GM18520 (cell line): ENCODE data around the gene STUB1.

Experiments used
- ATAC-seq: cut with Tn5 transposase; IDR thresholded peaks from one replicate; pipeline ENCODE4 v1.9.1; 2021; ENCODE audit not compliant: unreplicated experiment

Gene STUB1

GRCh38 chr16:662597-662996, 17.6 kb upstream of the STUB1 start:
- no peak for ATAC-seq

GRCh38 chr16:666572-666971, 13.6 kb upstream of the STUB1 start:
- no peak for ATAC-seq

DNA sequence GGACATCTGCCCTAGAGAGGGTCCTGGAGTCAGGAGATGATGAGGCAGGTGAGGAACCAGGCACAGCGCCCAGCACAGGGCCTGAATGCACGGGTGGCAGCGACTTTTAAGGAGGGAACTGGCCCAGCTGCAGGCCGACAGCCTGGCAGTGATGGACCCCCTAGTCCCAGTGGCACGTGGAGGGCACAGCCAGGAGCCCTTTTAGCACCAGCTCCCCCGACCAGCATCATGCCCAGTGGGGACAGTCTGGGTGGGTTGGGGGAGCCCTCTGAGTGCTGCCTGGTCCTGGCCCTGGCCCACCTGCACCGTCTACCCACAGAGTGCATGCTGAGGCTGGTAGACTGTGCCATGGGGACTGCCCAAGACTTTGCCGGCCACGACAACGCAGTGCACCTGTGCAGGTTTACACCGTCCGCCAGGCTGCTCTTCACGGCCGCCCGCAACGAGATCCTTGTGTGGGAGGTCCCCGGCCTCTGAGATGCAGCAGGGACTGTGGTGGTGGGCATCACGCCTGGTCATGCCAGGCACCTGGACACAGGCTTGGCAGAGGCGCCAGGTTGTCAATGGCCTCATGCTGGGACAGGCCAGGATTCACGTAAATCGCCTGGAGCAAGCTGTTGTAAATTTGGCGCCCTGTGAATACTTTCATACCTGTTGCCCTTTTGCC, 13.0 kb upstream of the STUB1 start:
- ATAC-seq, result no peak

GRCh38 chr16:667780-668518, 12.3 kb upstream of the STUB1 start, which contains the start of gene RHOT2:
Gene RHOT2, plus strand, starts transcription at chr16:668132. Its CDS starts 68 bp downstream, at chr16:668200.
- ATAC-seq, result peak; percentile 70

GRCh38 chr16:668519-669171, 11.6 kb upstream of the STUB1 start:
- no peak for ATAC-seq

DNA sequence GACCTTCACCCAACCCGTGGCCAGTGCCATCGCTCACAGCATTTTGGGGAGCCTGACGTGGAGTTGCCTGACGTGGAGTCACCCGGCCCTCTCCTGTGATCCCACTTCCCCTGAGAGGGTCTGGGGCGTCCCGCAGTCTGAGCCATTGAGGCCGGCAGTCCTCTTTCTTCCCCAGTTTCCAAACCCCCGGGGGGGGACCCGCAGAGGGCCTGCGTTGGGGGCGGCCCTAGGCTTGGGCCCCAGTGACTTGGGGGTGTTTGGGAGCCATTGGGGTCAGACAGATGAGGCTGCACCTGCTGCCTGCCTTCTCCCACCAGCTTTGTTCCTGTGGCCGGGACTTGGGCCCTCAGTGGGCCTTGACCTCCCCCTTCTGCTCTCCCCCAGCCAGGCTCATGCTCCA, 10.5 kb upstream of the STUB1 start:
- ATAC-seq, result no peak

DNA sequence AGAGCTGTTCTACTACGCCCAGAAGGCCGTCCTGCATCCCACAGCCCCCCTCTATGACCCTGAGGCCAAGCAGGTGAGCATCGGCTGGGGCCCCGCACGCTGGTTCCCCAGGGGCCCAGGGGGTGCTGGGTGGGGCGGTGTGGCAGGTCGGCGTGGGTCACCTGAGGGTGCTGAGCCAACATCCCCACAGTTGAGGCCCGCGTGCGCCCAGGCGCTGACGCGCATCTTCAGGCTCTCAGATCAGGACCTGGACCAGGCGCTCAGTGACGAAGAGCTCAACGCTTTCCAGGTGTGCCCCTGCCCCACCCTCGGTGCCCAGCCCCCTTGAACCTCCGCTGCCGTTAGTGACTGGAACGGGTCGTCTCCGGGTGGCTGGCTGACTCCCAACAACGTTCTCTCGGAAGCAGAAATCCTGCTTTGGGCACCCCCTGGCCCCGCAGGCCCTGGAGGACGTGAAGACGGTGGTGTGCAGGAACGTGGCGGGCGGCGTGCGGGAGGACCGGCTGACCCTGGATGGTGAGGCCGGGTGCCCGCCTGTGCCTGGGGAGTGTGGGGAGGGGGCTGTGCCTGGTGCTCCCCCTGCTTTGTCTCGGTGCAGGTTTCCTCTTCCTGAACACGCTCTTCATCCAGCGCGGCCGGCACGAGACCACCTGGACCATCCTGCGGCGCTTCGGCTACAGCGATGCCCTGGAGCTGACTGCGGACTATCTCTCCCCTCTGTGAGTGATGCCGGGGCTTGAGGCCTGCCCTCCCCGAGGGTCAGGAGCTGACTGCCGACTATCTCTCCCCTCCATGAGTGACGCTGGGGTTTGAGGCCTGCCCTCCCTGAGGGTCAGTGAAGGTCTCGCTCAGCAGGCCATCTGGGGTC, 9.5 kb upstream of the STUB1 start:
- no peak for ATAC-seq

DNA sequence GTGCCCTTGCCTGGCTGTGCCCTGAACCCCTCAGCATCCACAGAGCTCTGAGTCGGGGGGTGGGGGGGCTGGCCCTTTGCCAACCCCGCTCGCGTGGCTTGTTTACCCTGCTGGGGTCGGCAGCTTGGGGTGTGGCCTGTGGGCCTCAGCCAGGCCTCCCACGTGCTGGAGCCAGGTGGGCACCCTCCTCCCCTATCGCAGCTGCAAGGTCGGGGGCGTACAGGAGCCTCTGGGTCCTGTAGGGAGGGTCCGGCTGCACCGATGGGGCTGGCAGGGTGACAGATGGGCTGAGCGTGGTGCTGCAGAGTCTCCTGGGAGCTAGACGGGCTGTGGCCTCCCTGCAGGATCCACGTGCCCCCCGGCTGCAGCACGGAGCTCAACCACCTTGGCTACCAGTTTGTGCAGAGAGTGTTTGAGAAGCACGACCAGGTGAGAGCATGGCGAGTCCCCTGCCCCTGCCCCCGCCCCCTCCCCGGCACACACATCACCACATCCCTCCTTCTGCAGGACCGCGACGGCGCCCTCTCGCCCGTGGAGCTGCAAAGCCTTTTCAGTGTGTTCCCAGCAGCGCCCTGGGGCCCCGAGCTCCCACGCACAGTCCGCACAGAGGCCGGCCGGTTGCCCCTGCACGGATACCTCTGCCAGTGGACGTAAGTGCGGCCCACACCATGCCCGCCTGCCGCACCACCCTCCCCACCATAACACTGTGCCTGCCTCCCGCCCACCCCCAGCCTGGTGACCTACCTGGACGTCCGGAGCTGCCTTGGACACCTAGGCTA, 8.7 kb upstream of the STUB1 start:
- no peak for ATAC-seq

GRCh38 chr16:672371-672770, 7.8 kb upstream of the STUB1 start:
- ATAC-seq, result no peak

GRCh38 chr16:672851-673250, 7.4 kb upstream of the STUB1 start:
- no peak for ATAC-seq

GRCh38 chr16:673399-673991, 6.7 kb upstream of the STUB1 start:
- ATAC-seq, result no peak

DNA sequence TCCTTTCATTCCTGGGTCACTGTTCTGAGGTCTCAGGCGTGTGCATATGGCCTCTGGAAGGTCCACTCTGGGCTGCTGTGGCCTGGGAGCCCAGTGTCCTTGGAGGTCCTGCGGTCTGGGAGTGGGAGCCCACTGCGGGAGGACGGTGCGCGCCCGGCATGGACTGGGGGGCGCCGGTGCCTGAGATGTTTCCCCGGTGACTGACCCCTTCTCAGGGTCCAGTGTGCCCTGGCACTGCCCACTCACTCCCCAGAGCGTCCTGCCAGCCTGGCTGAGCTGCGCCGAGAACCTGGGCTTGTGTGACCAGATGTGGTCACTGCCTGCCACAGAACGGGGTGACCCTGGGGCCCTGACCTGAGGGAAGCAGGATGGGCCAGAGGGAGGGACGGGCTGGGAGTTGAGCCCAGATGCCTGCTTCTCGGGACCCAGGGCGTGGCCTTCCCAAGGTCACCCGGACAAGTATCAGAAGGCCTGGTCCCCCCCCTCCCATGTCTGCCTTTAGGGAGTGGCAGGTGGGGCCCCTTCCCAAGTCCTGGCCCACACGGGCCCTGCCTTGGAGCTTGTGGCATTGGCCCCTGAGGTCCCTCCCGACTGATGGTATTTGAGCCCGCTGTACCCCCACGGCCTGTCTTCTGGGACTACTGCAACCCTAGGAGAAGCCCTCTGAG, 5.9 kb upstream of the STUB1 start:
- ATAC-seq, result no peak

GRCh38 chr16:674968-675883, 5.0 kb upstream of the STUB1 start, which contains the start of gene RHBDL1:
Gene RHBDL1, plus strand, starts transcription at chr16:675671. Its CDS starts 120 bp downstream, at chr16:675791.
- ATAC-seq, result no peak

- no peak for ATAC-seq
These were observed 4.2 kb upstream of the STUB1 start for GRCh38 chr16:675884-676564.

DNA sequence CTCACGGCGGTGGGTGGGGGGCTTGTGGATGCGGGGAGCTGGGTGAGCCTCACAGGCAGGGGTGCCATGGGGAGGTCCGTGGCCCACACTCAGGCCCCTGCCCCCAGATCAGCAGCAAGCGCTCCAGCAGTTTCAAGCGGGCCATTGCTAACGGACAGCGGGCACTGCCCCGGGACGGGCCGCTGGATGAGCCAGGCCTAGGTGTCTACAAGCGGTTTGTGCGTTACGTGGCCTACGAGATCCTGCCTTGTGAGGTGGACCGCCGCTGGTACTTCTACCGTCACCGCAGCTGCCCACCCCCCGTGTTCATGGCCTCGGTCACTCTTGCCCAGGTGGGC, 3.7 kb upstream of the STUB1 start:
- ATAC-seq, result no peak

DNA sequence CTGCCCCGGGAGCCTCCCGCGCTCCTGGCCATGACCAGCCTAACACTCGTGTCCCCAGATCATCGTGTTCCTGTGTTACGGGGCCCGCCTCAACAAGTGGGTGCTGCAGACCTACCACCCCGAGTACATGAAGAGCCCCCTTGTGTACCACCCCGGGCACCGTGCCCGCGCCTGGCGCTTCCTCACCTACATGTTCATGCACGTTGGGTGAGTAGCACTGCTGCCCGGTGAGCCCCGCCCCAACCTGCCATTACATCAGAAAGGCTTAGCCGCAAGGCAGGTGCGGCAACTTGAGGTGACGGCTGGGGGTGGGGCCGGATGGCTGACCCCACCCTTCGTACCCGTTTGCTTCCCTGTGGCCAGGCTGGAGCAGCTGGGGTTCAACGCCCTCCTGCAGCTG, 3.3 kb upstream of the STUB1 start:
- no peak for ATAC-seq

- ATAC-seq, result no peak
These were observed 2.7 kb upstream of the STUB1 start for GRCh38 chr16:677316-678190.
